GM13977 (cell line): ENCODE data around the gene STK17A.

Experiments
- DNase-seq: peaks from one replicate; pipeline ENCODE4 v3.0.0; 2012; ENCODE audit warnings: low spot score
- in situ Hi-C: fragments of 300-500 bp; cut with MboI; formaldehyde crosslinking; loops from one replicate; pipeline ENCODE4 v1.12.0; 2022; ENCODE audit warnings: low sequenced_read_pairs, low pct_unique_long_range_greater_than_20kb, mixed read lengths, inconsistent platforms; ENCODE audit not compliant: unreplicated experiment
- TF ChIP-seq, protein P1 (sequence below): IDR thresholded peaks from 2 replicates; pipeline ENCODE4 v1.5.1; 2012; ENCODE audit warnings: mild to moderate bottlenecking, control low read depth; ENCODE audit not compliant: insufficient read depth; ENCODE audit errors: extremely low read depth, missing control alignments

Gene STK17A

DNA sequence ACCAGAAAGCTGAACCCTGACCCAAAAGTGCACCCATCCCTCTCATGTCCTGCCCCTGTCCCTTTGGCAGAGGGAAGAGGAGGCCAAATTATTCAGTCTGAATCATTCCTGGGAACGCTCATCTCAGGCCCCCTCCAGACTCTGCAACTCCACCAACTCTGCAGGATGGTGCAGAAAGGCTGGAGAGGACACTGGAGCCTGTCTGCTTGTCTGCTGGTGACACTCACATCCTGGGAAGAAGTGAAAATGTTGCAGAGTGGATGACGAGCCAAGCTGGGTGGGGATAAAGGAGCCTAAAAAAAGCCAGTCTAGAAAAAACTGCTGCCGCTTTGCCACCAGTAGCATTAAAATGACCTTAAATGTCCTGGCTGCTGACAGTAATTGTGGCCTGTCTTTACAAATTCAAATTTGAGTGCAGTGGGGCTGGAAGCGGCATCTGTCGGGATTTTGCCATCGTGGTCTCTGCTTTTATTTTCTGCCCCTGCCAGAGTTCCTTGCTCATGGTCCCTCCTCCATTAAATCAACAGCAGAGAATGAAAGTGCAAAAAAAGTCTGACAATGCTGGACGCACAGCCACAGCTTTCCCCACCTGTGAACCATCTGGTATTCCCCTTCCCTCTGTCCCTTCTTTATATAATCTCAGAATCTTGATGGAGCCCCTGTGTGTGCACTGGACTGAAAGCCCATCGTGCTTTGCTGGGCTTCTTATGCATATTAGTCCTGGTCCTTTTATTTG lies 63.9 kb downstream of the STK17A start:
- TF ChIP-seq, protein P1, sequence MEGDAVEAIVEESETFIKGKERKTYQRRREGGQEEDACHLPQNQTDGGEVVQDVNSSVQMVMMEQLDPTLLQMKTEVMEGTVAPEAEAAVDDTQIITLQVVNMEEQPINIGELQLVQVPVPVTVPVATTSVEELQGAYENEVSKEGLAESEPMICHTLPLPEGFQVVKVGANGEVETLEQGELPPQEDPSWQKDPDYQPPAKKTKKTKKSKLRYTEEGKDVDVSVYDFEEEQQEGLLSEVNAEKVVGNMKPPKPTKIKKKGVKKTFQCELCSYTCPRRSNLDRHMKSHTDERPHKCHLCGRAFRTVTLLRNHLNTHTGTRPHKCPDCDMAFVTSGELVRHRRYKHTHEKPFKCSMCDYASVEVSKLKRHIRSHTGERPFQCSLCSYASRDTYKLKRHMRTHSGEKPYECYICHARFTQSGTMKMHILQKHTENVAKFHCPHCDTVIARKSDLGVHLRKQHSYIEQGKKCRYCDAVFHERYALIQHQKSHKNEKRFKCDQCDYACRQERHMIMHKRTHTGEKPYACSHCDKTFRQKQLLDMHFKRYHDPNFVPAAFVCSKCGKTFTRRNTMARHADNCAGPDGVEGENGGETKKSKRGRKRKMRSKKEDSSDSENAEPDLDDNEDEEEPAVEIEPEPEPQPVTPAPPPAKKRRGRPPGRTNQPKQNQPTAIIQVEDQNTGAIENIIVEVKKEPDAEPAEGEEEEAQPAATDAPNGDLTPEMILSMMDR: no peak
- in situ Hi-C loops: no loop called here
- no peak for DNase-seq

DNA sequence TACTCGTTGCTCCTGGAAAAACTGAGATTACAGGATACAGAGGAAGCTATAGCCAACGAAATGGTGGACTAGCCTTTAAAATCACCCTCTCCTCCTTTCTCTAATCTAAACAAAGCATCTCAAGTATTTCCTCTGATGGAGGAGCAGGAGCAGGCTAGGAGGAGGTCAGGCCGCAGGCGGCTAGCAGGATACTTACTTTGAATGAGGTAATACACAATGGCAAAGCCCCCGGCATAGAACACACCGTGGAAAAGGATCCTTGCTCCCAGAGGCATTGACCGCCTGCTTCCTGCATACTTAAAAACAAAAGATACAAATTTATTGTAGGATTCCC lies 64.4 kb downstream of the STK17A start:
- no peak for DNase-seq
- in situ Hi-C loops: no loop called here

DNA sequence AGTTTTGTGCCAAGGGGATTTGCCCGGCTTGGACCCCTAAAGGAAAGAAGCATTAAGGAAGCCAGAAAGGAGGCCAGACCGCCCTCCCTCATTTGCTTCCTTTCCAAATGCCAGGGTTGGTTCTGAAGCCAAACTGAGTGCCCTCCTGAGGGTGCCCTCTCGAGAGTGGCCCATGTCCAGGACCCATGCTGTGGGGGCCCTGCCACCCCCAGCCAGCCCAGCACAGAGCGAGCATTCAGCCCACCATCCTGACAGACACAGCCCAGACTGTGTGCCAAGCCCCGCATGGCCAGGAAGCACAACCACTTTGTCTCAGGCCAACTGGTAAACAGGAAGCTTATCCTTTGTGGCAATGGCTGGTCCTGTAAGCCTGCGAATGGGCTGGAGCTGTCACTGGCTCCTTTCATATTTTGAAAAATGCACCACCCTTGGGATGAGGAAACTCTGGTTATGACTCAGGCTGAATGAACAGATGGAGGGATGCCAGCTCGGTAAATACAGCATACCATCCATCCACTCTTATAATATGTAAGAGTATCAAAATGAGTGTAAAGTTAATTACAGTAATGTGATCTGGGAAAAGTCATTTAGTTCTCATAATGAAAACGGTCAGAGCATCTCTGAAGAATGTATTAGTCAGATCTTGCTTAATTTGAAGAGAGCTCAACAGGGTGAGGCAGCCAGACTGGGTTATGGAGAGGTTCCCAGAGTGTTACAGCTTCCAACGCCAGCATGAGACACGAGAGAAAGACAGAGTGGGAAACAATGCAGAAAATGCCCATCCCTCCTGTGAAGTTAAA lies 65.0 kb downstream of the STK17A start:
- in situ Hi-C loops: no loop called here
- DNase-seq: no peak
- TF ChIP-seq, protein P1: no peak

More for the DNA sequence above, 64.4 kb downstream of the STK17A start:
- TF ChIP-seq, protein P1: no peak

DNA sequence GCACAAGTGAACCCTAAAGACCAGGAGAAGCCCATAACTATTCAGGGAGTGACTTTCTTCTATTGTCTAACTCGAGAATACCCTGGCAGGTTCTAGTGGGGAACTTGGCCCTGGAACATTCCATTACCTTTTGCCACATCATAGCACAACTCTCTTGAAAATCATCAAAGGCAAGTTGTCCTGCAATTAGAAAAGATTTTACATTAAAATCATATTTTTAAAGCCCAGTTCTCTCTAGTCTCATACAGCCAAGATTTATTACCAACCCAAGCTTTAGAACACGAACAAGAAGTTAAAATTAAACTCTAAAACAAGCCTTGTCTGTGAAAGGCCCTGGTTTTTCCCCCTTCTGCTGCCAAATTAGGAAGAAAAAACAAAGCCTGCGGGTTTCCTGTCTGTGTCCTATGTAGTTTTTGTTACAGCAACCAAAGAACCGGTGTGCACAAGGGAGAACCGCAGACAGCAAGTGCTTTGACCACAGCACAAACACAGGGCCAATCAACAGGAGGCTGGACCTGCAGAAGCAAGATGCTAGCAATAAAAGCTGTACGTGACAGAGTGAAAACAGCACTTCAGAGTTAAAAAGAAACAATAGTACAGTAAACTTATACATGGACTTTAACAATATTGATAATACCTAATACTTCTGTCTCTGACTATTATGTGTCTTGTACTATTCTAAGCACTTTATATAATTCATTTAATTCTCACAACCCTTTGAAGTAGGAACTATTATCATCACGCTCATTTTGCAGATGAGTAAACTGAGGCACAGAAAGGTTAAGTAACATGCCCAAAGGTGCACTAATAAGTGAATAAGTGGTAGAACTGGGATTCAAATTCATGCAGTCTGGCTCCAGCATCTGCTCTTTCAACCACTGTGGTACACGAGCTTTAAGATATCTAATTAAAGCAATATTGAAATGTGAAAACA lies 65.8 kb downstream of the STK17A start:
- TF ChIP-seq, protein P1: no peak
- in situ Hi-C loops: no loop called here
- DNase-seq: peak; percentile 77

DNA sequence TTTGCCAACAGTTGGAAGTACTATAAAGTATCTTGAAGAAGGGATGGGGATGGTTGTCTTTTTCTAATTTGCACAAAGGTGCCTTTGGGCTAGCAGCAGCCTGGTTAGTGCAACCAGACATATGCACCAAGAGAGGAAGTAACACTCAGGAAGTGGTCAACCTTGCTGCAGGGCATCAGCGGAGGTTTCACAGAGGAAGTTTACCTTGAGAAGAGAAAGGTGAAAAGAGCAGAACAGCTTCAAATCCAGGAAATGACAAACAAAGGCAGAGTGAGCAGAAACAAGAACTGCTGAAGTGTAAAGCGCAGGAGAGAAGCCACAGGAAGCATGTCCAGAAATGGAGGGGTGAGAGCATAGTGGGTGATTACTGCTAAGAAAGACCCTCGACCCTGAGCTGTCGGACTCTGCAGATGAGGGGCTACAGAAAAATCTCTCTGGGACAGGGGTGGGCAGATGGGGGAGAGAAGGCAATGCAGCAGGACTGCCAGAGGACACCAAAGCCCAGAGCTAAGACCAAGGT lies 66.9 kb downstream of the STK17A start:
- TF ChIP-seq, protein P1: no peak
- DNase-seq: peak; percentile 66
- in situ Hi-C loops: no loop called here
